Adipocyte (in vitro differentiated cells): ENCODE measurements around the gene SERPINC1.

Experiments used
- DNase-seq: peaks from one replicate; pipeline ENCODE4 v3.0.0-alpha.2; 2015; ENCODE audit warnings: low read depth
- H3K27me3 ChIP-seq: replicated peaks from 2 replicates; pipeline ENCODE4 v1.7.0; 2013; ENCODE audit warnings: mild to moderate bottlenecking, low read length, moderate library complexity; ENCODE audit not compliant: control insufficient read depth, insufficient read depth
- H3K36me3 ChIP-seq: 2 replicates; pipeline ENCODE4 v1.7.0; 2013; ENCODE audit warnings: low read length, mild to moderate bottlenecking, moderate library complexity; ENCODE audit not compliant: control insufficient read depth, insufficient read depth, severe bottlenecking
- H3K4me1 ChIP-seq: 2 replicates; pipeline ENCODE4 v1.7.0; 2013; ENCODE audit warnings: mild to moderate bottlenecking, low read length, moderate library complexity; ENCODE audit not compliant: control insufficient read depth, insufficient read depth
- H3K4me3 ChIP-seq: 2 replicates; pipeline ENCODE4 v1.7.0; 2013; ENCODE audit warnings: mild to moderate bottlenecking, low read length, moderate library complexity
- H3K9ac ChIP-seq: 2 replicates; pipeline ENCODE4 v1.7.0; 2013; ENCODE audit warnings: mild to moderate bottlenecking, low read length, moderate library complexity
- H3K9me3 ChIP-seq: 2 replicates; pipeline ENCODE4 v1.7.0; 2013; ENCODE audit warnings: mild to moderate bottlenecking, low read length, moderate library complexity; ENCODE audit not compliant: control insufficient read depth

Gene SERPINC1

DNA sequence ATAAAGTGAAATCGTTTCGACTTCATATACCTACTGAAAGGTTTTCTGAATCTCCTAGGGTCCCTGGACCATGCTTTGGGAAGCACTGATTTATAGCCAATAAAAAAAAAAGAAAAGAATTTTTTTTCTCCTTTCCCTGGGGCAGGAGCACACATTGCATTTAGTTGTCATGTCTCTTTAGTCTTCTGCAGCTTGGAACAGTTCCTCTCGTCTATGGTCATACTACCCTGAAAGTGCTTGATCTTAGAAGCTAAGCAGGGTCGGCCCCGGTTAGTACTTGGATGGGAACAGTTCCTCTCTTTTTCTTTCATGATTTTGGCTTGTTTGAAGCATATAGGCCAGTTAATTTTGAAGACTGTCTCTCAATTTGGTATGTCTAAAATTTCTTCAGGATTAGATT, 3.7 kb upstream of the SERPINC1 start:
- DNase-seq, result no peak
- no peaks in the 10 kb centered on the region for H3K36me3 ChIP-seq
- H3K9me3 ChIP-seq, result no peaks in the 10 kb centered on the region
- H3K4me3 ChIP-seq, result no peak overlapping the region
- peaks cover 5% of the 10 kb centered on the region for H3K27me3 ChIP-seq
- H3K4me1 ChIP-seq, result no peaks in the 10 kb centered on the region
- no peak overlapping the region for H3K9ac ChIP-seq

DNA sequence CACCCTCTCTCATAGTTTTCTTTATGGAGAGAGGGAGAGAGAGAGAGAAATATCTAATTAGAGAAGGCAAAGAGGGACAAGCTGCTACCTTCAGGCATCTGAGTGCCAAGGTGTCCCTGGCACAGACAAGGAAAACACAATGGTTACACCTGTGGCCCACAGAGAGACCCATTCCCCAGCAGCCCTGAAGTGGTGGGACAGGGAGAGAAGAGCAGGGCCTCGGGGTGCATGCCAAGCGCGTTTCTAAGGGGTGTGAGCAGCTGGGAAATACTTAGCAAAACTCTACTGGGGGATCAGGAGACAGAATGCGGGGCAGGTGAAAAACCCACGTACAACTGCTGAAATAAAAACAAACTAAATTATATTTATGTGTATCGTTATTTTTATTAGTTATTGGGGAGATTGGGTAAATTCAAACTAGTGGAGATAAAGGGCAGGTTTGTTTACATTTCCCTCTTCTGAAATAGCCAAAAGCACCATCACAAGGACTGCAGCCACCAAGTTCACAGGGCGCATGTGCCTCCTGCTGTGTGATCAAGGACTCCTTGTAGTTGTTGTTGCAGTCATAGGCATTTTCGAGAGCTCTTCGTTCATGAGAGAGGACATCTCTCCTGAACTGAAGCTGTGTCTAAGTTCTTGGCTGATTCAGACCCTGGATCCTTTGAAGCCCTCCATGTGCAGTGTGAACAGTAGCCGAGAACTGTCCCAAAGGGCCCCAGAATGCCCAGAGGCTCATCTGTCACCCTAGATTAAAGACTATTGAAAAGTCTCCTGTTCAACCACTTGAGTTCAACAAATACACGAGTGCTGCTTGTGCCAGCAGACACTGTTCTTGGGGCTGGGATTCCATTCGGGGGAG, 737 bp upstream of the SERPINC1 start:
- Histone ChIP-seq H3K9ac (no peak overlapping the region), H3K27me3 (no peaks in the 10 kb centered on the region), H3K36me3 (no peaks in the 10 kb centered on the region), H3K4me3 (no peak overlapping the region), H3K9me3 (no peaks in the 10 kb centered on the region), H3K4me1 (no peaks in the 10 kb centered on the region)
- DNase-seq, result no peak

DNA sequence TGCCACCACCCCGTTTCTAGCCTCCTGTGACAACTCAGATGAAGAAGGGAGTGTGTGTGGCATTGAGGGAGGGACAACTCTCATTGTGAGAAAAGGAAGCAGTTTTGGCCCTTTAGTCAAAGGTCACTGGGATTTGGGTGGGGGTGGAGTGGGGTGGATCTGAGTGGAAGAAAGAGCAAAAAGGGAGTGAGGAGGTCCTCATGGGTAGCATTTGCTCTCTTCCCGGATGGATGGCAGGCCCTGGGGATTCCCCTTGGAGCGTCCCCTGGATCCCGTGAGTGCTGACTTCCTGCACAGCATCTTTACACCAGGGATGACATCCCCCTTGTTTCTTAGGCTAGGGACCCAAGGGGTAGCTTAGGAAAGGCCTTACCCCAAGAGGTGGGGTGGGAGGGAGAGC, 460 bp downstream of the SERPINC1 start:
- Histone ChIP-seq H3K27me3 (no peaks in the 10 kb centered on the region), H3K36me3 (no peaks in the 10 kb centered on the region), H3K4me1 (no peaks in the 10 kb centered on the region), H3K9me3 (no peaks in the 10 kb centered on the region), H3K9ac (no peak overlapping the region), H3K4me3 (no peak overlapping the region)
- DNase-seq, result no peak

DNA sequence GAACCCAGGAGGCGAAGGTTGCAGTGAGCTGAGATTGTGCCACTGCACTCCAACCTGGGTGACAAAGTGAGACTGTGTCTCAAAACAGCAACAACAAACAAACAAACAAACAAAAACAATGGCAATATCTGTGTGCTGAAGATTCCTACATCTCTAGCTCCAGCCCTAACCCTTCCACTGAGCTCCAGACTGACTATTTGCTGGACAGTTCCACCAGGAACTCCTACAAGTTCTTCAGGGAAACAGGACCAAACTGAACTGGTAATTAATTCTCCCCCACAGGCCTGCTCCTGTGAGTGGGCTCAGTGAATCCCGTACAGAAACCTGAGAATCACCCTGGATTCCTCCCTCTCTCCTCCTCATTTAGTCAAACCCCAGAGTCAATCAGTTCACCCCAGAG, 1.5 kb downstream of the SERPINC1 start:
- H3K36me3 ChIP-seq, result no peaks in the 10 kb centered on the region
- H3K4me3 ChIP-seq, result no peak overlapping the region
- no peaks in the 10 kb centered on the region for H3K9me3 ChIP-seq
- H3K27me3 ChIP-seq, result no peaks in the 10 kb centered on the region
- no peaks in the 10 kb centered on the region for H3K4me1 ChIP-seq
- DNase-seq, result peak; percentile 10
- no peak overlapping the region for H3K9ac ChIP-seq

DNA sequence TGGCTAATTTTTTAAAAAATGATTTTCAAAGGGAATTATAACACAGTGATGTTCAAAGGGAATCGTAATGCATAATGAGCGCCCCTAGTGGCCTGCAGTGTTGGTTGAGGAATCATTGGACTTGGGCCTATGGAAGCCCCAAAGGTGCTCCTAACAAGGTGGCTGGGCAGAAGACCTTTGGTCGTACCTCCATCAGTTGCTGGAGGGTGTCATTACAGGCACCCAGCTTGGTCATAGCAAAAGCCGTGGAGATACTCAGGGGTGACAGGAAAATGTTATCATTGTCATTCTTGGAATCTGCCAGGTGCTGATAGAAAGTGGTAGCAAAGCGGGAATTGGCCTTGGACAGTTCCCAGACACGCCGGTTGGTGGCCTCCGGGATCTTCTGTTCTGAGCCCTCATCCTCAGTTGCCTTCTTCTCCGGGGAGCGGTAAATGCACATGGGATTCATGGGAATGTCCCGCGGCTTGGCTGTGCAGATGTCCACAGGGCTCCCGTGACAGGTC, 2.7 kb downstream of the SERPINC1 start:
- no peaks in the 10 kb centered on the region for H3K36me3 ChIP-seq
- no peaks in the 10 kb centered on the region for H3K27me3 ChIP-seq
- no peaks in the 10 kb centered on the region for H3K4me1 ChIP-seq
- peak; percentile 20 for DNase-seq
- no peak overlapping the region for H3K4me3 ChIP-seq
- no peak overlapping the region for H3K9ac ChIP-seq
- no peaks in the 10 kb centered on the region for H3K9me3 ChIP-seq

DNA sequence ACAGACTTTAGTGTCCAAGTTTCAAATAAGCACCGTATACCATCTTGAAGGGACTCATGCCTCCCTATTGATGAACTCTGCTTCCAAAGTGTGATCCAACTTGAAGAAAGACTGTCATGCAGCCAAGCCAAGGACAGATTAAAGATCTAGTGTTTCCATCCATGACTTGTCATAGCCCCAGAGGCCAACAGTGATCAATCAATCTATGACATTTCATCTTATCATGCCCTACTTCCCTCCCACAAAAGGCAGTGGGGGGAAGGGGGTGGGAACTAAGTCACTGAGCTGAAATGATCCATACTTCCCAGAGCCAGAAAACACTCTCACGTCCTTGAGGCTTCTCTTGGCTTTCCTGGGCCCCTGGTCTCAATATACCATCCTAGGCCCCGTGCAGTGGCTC, 4.0 kb downstream of the SERPINC1 start:
- Histone ChIP-seq H3K4me1 (no peaks in the 10 kb centered on the region), H3K9me3 (no peaks in the 10 kb centered on the region), H3K36me3 (no peaks in the 10 kb centered on the region), H3K9ac (no peak overlapping the region), H3K4me3 (no peak overlapping the region), H3K27me3 (no peaks in the 10 kb centered on the region)
- DNase-seq, result no peak

DNA sequence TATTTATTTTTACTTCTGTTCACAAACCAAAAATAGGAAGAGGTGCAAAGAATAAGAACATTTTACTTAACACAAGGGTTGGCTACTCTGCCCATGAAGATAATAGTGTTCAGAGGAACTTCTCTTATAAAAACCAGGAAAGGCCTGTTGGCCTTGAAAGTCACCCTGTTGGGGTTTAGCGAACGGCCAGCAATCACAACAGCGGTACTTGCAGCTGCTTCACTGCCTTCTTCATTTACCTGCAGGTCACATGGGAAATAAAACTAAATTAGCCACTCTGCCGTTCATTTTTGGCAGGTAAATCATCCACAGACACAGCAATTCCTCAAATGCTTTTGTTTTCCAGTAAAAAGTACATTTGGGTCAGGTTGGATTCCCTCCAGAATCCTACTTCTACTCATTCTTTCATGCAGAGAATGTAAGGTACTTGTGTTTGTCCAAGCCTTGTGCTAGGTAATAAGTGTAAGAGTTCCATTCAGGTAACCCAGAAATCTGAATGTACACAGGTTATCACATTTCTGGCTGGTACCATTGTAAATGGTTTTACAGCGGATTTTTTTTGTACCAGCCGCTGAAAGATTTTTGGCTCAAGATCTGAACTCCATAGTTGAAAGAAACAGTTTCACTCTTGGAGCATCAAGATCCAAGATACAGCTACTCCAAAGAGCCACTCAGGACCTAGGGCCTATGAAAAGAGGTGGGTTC, 13.1 kb downstream of the SERPINC1 start:
- DNase-seq, result no peak
- H3K27me3 ChIP-seq, result no peaks in the 10 kb centered on the region

DNA sequence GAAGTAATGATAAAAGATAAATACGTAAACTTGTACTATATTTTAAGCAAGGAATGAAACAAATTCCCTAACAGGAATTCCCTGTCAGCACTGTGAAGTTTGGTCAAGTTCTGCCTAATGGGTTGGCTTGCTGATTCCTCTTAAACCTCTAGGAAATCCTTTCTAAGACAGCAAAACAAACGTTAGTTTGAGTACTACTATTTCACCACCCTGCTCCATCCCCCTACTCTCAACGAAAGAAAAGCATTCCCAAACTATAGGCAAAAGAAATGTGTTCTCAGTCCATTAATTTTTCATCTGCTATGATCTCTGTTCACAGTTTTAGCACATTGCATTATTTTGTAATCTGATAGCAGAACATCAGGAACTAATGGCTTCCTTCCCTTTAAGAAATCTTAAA, 16.1 kb downstream of the SERPINC1 start:
- Histone ChIP-seq H3K4me3 (no peak overlapping the region), H3K36me3 (no peaks in the 10 kb centered on the region), H3K9me3 (no peaks in the 10 kb centered on the region), H3K4me1 (peaks cover 6% of the 10 kb centered on the region), H3K27me3 (no peaks in the 10 kb centered on the region), H3K9ac (no peak overlapping the region)
- no peak for DNase-seq

More for the DNA sequence above, 13.1 kb downstream of the SERPINC1 start:
- H3K4me1 ChIP-seq, result peaks cover 6% of the 10 kb centered on the region
- H3K9ac ChIP-seq, result no peak overlapping the region
- no peak overlapping the region for H3K4me3 ChIP-seq
- no peaks in the 10 kb centered on the region for H3K36me3 ChIP-seq
- no peaks in the 10 kb centered on the region for H3K9me3 ChIP-seq

DNA sequence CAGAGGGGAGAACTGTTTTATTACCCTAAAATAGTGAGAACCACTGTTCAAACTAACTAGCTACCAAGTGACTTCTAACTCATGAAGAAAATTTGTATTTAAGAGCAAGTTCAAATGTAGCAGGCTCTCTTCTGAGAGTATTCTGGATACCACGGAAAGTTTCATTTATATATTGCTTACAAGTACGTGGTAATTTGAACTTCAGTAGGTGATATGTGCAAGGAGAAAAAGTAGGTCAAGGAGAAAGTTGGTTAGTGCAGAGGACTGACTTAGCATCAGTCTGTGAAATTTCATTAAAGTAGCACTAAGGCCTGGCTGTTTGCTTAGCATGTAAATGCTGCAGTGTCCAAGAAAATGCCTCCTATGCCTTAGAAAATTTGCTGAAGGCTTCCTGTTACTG, 16.7 kb downstream of the SERPINC1 start:
- H3K9me3 ChIP-seq, result no peaks in the 10 kb centered on the region
- no peak for DNase-seq
- H3K36me3 ChIP-seq, result no peaks in the 10 kb centered on the region
- no peaks in the 10 kb centered on the region for H3K27me3 ChIP-seq
- peaks cover 6% of the 10 kb centered on the region for H3K4me1 ChIP-seq
- H3K9ac ChIP-seq, result no peak overlapping the region
- no peak overlapping the region for H3K4me3 ChIP-seq

DNA sequence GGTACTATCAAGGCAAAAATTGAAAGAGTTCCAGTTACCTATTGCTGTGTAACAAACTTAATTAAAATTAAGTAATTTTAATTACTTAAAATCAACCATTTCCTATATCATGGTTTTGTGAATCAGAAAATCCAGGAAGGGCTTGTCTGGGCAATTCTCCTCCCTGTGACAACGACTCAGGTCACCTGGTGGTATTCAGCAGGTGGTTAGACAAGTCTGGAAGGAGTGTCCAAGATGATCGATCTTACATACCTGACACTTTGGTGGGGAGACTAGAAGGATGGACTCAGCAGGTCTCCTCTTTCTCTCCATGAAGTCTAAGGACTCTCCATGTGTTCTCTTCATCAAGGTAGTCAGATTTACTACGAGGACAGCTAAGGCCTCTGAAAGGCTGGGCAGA, 22.9 kb downstream of the SERPINC1 start:
- no peaks in the 10 kb centered on the region for H3K9me3 ChIP-seq
- no peak for DNase-seq
- H3K9ac ChIP-seq, result no peak overlapping the region
- H3K27me3 ChIP-seq, result no peaks in the 10 kb centered on the region
- H3K4me3 ChIP-seq, result no peak overlapping the region
- no peaks in the 10 kb centered on the region for H3K36me3 ChIP-seq
- H3K4me1 ChIP-seq, result no peaks in the 10 kb centered on the region

DNA sequence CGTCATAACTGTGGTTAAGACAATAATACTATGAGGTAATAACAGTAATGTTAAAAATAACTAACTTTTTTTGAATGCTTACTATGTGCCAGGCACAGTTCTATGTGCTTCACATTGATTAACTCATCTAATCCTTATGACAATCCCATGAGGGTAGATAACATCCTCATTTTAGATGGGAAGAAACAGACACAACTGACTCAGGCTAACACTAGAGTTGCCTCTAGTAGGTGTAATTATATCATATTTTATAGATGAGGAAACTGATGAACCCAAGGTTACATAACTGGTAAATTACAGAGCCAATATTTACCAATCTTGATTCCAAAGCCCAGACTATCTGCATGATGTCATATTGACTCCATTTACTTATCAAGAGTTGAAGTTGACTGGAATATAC, 23.5 kb downstream of the SERPINC1 start:
- Histone ChIP-seq H3K4me3 (no peak overlapping the region), H3K27me3 (no peaks in the 10 kb centered on the region), H3K9me3 (no peaks in the 10 kb centered on the region), H3K36me3 (no peaks in the 10 kb centered on the region), H3K9ac (no peak overlapping the region), H3K4me1 (no peaks in the 10 kb centered on the region)
- no peak for DNase-seq
